PC-3 (cell line): ENCODE data around the gene CTSZ. TPM values are rescaled to one million over a fixed set of nuclear protein-coding genes. Genes with fewer than 3 reads are reported as not detected.

Experiments used
- ATAC-seq: fragments of 200-7000 bp; cut with Tn5 transposase; 2 replicates; pipeline ENCODE4 v1.9.1; 2020; ENCODE audit warnings: mild to moderate bottlenecking, moderate library complexity
- BruUV-seq: library from RNA; stranded (reverse); fragments of 400-500 nt; replicated peaks from 2 replicates; lab custom pipeline; 2021; lab: Mats Ljungman, UMichigan
- CTCF ChIA-PET: fragments of 300-600 bp; sonication (Branson Sonifier 250); formaldehyde crosslinking; loops from one replicate; lab custom pipeline; 2022; ENCODE audit warnings: antibody characterized with exemption; lab: Charles Lee
- POLR2A ChIA-PET: fragments of 300-600 bp; sonication (Branson Sonifier 250); formaldehyde crosslinking; loops from one replicate; lab custom pipeline; 2022; ENCODE audit warnings: antibody characterized with exemption; ENCODE audit not compliant: unreplicated experiment; lab: Charles Lee
- DNase-seq: peaks from one replicate; pipeline ENCODE4 v3.0.0-alpha.2; 2015
- H2AFZ ChIP-seq: fragments of 300-600 bp; sonication (generic); 2 replicates; pipeline ENCODE4 v1.6.0; 2016; ENCODE audit warnings: antibody characterized with exemption, low read length
- H3F3A ChIP-seq: fragments of 300-600 bp; sonication (generic); one replicate; pipeline ENCODE4 v1.6.0; 2017; ENCODE audit warnings: antibody characterized with exemption, low read length, control low read depth, mild to moderate bottlenecking; ENCODE audit not compliant: unreplicated experiment
- H3K27ac ChIP-seq: fragments of 300-600 bp; sonication (generic); 2 replicates; pipeline ENCODE4 v1.5.1; 2016; ENCODE audit warnings: mild to moderate bottlenecking, low read length
- H3K27me3 ChIP-seq: fragments of 300-600 bp; sonication (generic); 2 replicates; pipeline ENCODE4 v1.6.1; 2016; ENCODE audit warnings: low read length, mixed read lengths
- H3K36me3 ChIP-seq: fragments of 300-600 bp; sonication (generic); 2 replicates; pipeline ENCODE4 v1.6.1; 2016; ENCODE audit warnings: low read depth, mixed run types, low read length, mixed read lengths
- H3K4me1 ChIP-seq: fragments of 300-600 bp; sonication (generic); 2 replicates; pipeline ENCODE4 v1.5.1; 2016; ENCODE audit warnings: low read length; ENCODE audit not compliant: insufficient read depth
- H3K4me2 ChIP-seq: fragments of 300-600 bp; sonication (generic); 2 replicates; pipeline ENCODE4 v1.6.0; 2016; ENCODE audit warnings: low read length
- H3K4me3 ChIP-seq: fragments of 300-600 bp; sonication (generic); 2 replicates; pipeline ENCODE4 v1.5.1; 2016; ENCODE audit warnings: mild to moderate bottlenecking, low read length, mixed read lengths
- H3K79me2 ChIP-seq: fragments of 300-600 bp; sonication (generic); 2 replicates; pipeline ENCODE4 v1.6.1; 2017; ENCODE audit warnings: low read length, mixed read lengths
- H3K9ac ChIP-seq: fragments of 300-600 bp; sonication (generic); 2 replicates; pipeline ENCODE4 v1.6.0; 2016; ENCODE audit warnings: mild to moderate bottlenecking, low read length
- H3K9me2 ChIP-seq: fragments of 300-600 bp; sonication (generic); replicated peaks from 2 replicates; pipeline ENCODE4 v1.6.1; 2016; ENCODE audit warnings: mixed run types, low read length, mixed read lengths
- H3K9me3 ChIP-seq: fragments of 300-600 bp; sonication (generic); 2 replicates; pipeline ENCODE4 v1.6.1; 2016; ENCODE audit warnings: low read length, mixed read lengths
- H4K20me1 ChIP-seq: fragments of 300-600 bp; sonication (generic); 2 replicates; pipeline ENCODE4 v1.6.1; 2016; ENCODE audit warnings: low read length, mixed read lengths
- CTCF ChIP-seq: fragments of 300-600 bp; sonication (generic); conservative IDR thresholded peaks from 2 replicates; pipeline ENCODE4 v1.5.1; 2017; ENCODE audit warnings: antibody characterized with exemption, low read depth, mild to moderate bottlenecking, low read length
- EZH2 ChIP-seq: fragments of 300-600 bp; sonication (generic); IDR thresholded peaks from one replicate; pipeline ENCODE4 v1.6.1; 2017; ENCODE audit warnings: antibody characterized with exemption, mild to moderate bottlenecking, low read length; ENCODE audit not compliant: unreplicated experiment
- EZH2phosphoT487 ChIP-seq: fragments of 300-600 bp; sonication (generic); IDR thresholded peaks from 2 replicates; pipeline ENCODE4 v1.6.1; 2018; ENCODE audit warnings: mild to moderate bottlenecking, antibody characterized with exemption, low read length, borderline replicate concordance
- intact Hi-C: fragments of 100-400 bp; cut with micrococcal nuclease; formaldehyde crosslinking; loops from 2 replicates; pipeline ENCODE4 v1.9.0; 2023
- total RNA-seq: library from RNA; depleted of rRNA; stranded (reverse); fragments of >200 nt; gene quantifications from 2 replicates; pipeline ENCODE4 v1.2.3, GENCODE V29; 2014

CTSZ gene
- total RNA-seq, 1 experiment from 2014 or later = 191 TPM

- ChIA-PET CTCF (interaction anchor here (0.6 kb wide), 1 partner anchor 19 kb away, joined by 3 read pairs; no protein-coding TSS in a partner anchor), POLR2A (no interaction called here)
- H2AFZ ChIP-seq = peak overlapping the region; percentile 24
- H3K4me1 ChIP-seq = peaks cover 39% of the 10 kb centered on the region
- H3K79me2 ChIP-seq = no peaks in the 10 kb centered on the region
- H3K4me3 ChIP-seq = peak overlapping the region; percentile 34
- intact Hi-C loops = no loop called here
- H3K9me2 ChIP-seq = no peaks in the 10 kb centered on the region
- peak overlapping the region; percentile 63 for H3K27ac ChIP-seq
- peak overlapping the region; percentile 71 for H3K4me2 ChIP-seq
- H3K9ac ChIP-seq = peak overlapping the region; percentile 37; the same call in 1 of the 2 replicates
- no peaks in the 10 kb centered on the region for H4K20me1 ChIP-seq
- H3F3A ChIP-seq = peaks cover 4% of the 10 kb centered on the region
- TF ChIP-seq EZH2phosphoT487 = no peak
- TF ChIP-seq EZH2 = no peak
- no peak for TF ChIP-seq CTCF
- H3K36me3 ChIP-seq = no peaks in the 10 kb centered on the region
- peak; percentile 87 for ATAC-seq
- DNase-seq = peak; percentile 96
- TSS peak; percentile 55 for BruUV-seq
- H3K9me3 ChIP-seq = no peaks in the 10 kb centered on the region
- peaks cover 3% of the 10 kb centered on the region for H3K27me3 ChIP-seq
Observed at GRCh38 chr20:59047938-59048680, 41.1 kb upstream of the CTSZ start.

- no peaks in the 10 kb centered on the region for H3K9me3 ChIP-seq
- no TSS peak for BruUV-seq
- intact Hi-C loops = no loop called here
- H3K27ac ChIP-seq = no peak overlapping the region
- peaks cover 4% of the 10 kb centered on the region for H3F3A ChIP-seq
- no peak for TF ChIP-seq EZH2phosphoT487
- no peak for TF ChIP-seq EZH2
- TF ChIP-seq CTCF = no peak
- no peak overlapping the region for H3K4me3 ChIP-seq
- DNase-seq (no peak), ATAC-seq (no peak)
- peaks cover 8% of the 10 kb centered on the region for H3K79me2 ChIP-seq
- no peaks in the 10 kb centered on the region for H3K36me3 ChIP-seq
- CTCF ChIA-PET = no interaction called here
- H3K4me2 ChIP-seq = no peak overlapping the region
- no peak overlapping the region for H2AFZ ChIP-seq
- H3K9me2 ChIP-seq = no peaks in the 10 kb centered on the region
- peaks cover 42% of the 10 kb centered on the region for H3K4me1 ChIP-seq
- H3K27me3 ChIP-seq = no peaks in the 10 kb centered on the region
- H4K20me1 ChIP-seq = 0 out of 2 replicates have a peak, but pooled peaks cover under 1% of the 10 kb centered on the region
- no peak overlapping the region for H3K9ac ChIP-seq
- POLR2A ChIA-PET = no interaction called here
Observed at GRCh38 chr20:59046862-59047261, 39.8 kb upstream of the CTSZ start.

- peak overlapping the region; percentile 37 for H3K9ac ChIP-seq
- no peak overlapping the region for H3K4me3 ChIP-seq
- CTCF ChIA-PET = no interaction called here
- no peaks in the 10 kb centered on the region for H3K9me2 ChIP-seq
- no TSS peak for BruUV-seq
- peak overlapping the region; percentile 67 for H3K4me2 ChIP-seq
- intact Hi-C loops = loop anchor here (5.0 kb wide), 1 partner anchor 392 kb away; the partner anchor contains the start of gene STX16
- DNase-seq (peak; percentile 80), ATAC-seq (no peak)
- H3F3A ChIP-seq = peaks cover 4% of the 10 kb centered on the region
- peaks cover 19% of the 10 kb centered on the region for H4K20me1 ChIP-seq
- peaks cover 11% of the 10 kb centered on the region; the same call in 1 of the 2 replicates for H3K36me3 ChIP-seq
- no peak for TF ChIP-seq EZH2phosphoT487
- TF ChIP-seq EZH2 = no peak
- TF ChIP-seq CTCF = no peak
- H3K4me1 ChIP-seq = peaks cover 56% of the 10 kb centered on the region
- peaks cover 29% of the 10 kb centered on the region for H3K79me2 ChIP-seq
- POLR2A ChIA-PET = no interaction called here
- 0 out of 2 replicates have a peak overlapping the region, but pooled peaks have one; percentile 11 for H2AFZ ChIP-seq
- H3K27me3 ChIP-seq = no peaks in the 10 kb centered on the region
- H3K27ac ChIP-seq = peak overlapping the region; percentile 87
- no peaks in the 10 kb centered on the region for H3K9me3 ChIP-seq
Observed at GRCh38 chr20:59044796-59045195, 37.7 kb upstream of the CTSZ start.
